WTC11 (cell line): ENCODE results near the gene DNAH7.

Experiments used
- ETV6 ChIP-seq: sonication (generic); formaldehyde crosslinking; IDR thresholded peaks from 2 replicates; pipeline ENCODE4 v1.8.1; 2022; ENCODE audit warnings: mild to moderate bottlenecking, missing genetic modification reagents
- FOXP4 ChIP-seq: sonication (generic); formaldehyde crosslinking; IDR thresholded peaks from 2 replicates; pipeline ENCODE4 v1.8.0; 2022; ENCODE audit warnings: mild to moderate bottlenecking, missing genetic modification reagents
- HMGA2 ChIP-seq: fragments of 250-450 bp; sonication (Bioruptor Pico); IDR thresholded peaks from 2 replicates; pipeline ENCODE4 v1.4.0; 2021; ENCODE audit warnings: mild to moderate bottlenecking, moderate library complexity
- NR1H2 ChIP-seq: sonication (generic); formaldehyde crosslinking; IDR thresholded peaks from 2 replicates; pipeline ENCODE4 v1.9.0; 2021; ENCODE audit warnings: mild to moderate bottlenecking, moderate library complexity, missing genetic modification reagents
- NR3C1 ChIP-seq: sonication (generic); formaldehyde crosslinking; conservative IDR thresholded peaks from 2 replicates; pipeline ENCODE4 v1.8.1; 2023; ENCODE audit warnings: low read depth, mild to moderate bottlenecking, missing genetic modification reagents
- OVOL2 ChIP-seq: fragments of 250-450 bp; sonication (Bioruptor Pico); IDR thresholded peaks from 2 replicates; pipeline ENCODE4 v1.9.0; 2021; ENCODE audit warnings: mild to moderate bottlenecking, borderline replicate concordance
- TP53 ChIP-seq: sonication (generic); formaldehyde crosslinking; IDR thresholded peaks from 2 replicates; pipeline ENCODE4 v1.8.1; 2023; ENCODE audit warnings: mild to moderate bottlenecking, missing genetic modification reagents
- ZBTB21 ChIP-seq: sonication (generic); formaldehyde crosslinking; IDR thresholded peaks from 2 replicates; pipeline ENCODE4 v1.8.1; 2023; ENCODE audit warnings: mild to moderate bottlenecking, missing genetic modification reagents, borderline replicate concordance
- ZNF263 ChIP-seq: sonication (generic); formaldehyde crosslinking; IDR thresholded peaks from 2 replicates; pipeline ENCODE4 v1.8.1; 2022; ENCODE audit warnings: low read depth, mild to moderate bottlenecking, moderate library complexity, missing genetic modification reagents
- ZNF416 ChIP-seq: fragments of 250-450 bp; sonication (Bioruptor Pico); IDR thresholded peaks from 2 replicates; pipeline ENCODE4 v1.9.0; 2021; ENCODE audit warnings: mild to moderate bottlenecking, inconsistent platforms
- TF ChIP-seq, protein P1 (sequence below): fragments of 200-600 bp; IDR thresholded peaks from 2 replicates; pipeline ENCODE4 v1.8.0; 2022; ENCODE audit warnings: antibody characterized with exemption
- TF ChIP-seq, protein P2 (sequence below): sonication (generic); formaldehyde crosslinking; IDR thresholded peaks from 2 replicates; pipeline ENCODE4 v1.8.1; 2023; ENCODE audit warnings: mild to moderate bottlenecking, moderate library complexity, missing genetic modification reagents

DNA sequence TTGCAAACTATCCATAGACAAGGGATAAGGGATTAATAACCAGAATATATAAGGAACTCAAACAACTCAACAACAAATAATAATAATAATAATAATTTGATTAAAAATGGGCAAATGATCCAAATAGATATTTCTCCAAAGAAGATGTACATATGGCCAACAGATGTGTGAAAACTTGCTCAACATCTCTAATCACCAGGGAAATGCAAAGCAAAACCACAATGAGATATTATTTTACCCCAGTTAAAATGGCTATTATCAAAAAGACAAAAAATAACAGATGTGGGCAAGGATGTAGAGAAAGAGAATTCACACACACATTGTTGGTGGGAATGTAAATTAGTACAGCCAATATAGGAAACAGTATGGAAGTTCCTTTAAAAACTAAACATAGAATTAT is 26.9 kb downstream of the DNAH7 start:
- TF ChIP-seq ZNF263 (CRISPR knock-in tag) (no peak), ETV6 (no peak), ZBTB21 (CRISPR knock-in tag) (no peak), FOXP4 (CRISPR knock-in tag) (no peak), NR1H2 (CRISPR knock-in tag) (no peak), HMGA2 (CRISPR knock-in tag) (no peak), TP53 (CRISPR knock-in tag) (no peak), ZNF416 (CRISPR knock-in tag) (no peak), NR3C1 (CRISPR knock-in tag) (no peak), OVOL2 (CRISPR knock-in tag) (no peak)
- TF ChIP-seq, protein P1, sequence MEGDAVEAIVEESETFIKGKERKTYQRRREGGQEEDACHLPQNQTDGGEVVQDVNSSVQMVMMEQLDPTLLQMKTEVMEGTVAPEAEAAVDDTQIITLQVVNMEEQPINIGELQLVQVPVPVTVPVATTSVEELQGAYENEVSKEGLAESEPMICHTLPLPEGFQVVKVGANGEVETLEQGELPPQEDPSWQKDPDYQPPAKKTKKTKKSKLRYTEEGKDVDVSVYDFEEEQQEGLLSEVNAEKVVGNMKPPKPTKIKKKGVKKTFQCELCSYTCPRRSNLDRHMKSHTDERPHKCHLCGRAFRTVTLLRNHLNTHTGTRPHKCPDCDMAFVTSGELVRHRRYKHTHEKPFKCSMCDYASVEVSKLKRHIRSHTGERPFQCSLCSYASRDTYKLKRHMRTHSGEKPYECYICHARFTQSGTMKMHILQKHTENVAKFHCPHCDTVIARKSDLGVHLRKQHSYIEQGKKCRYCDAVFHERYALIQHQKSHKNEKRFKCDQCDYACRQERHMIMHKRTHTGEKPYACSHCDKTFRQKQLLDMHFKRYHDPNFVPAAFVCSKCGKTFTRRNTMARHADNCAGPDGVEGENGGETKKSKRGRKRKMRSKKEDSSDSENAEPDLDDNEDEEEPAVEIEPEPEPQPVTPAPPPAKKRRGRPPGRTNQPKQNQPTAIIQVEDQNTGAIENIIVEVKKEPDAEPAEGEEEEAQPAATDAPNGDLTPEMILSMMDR = no peak
- TF ChIP-seq, protein P2, sequence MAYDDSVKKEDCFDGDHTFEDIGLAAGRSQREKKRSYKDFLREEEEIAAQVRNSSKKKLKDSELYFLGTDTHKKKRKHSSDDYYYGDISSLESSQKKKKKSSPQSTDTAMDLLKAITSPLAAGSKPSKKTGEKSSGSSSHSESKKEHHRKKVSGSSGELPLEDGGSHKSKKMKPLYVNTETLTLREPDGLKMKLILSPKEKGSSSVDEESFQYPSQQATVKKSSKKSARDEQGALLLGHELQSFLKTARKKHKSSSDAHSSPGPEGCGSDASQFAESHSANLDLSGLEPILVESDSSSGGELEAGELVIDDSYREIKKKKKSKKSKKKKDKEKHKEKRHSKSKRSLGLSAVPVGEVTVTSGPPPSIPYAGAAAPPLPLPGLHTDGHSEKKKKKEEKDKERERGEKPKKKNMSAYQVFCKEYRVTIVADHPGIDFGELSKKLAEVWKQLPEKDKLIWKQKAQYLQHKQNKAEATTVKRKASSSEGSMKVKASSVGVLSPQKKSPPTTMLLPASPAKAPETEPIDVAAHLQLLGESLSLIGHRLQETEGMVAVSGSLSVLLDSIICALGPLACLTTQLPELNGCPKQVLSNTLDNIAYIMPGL (CRISPR knock-in tag) = no peak
